Skeletal muscle satellite cell (primary cell): ENCODE data around the gene OR10G2. TPM values are rescaled to one million over a fixed set of nuclear protein-coding genes. Genes with fewer than 3 reads are reported as not detected.

Source experiments
- H3K27me3 ChIP-seq: 2 replicates; pipeline ENCODE4 v1.7.0; 2013; ENCODE audit warnings: low read length; ENCODE audit not compliant: control insufficient read depth, insufficient read depth
- H3K36me3 ChIP-seq: 2 replicates; pipeline ENCODE4 v1.7.0; 2013; ENCODE audit warnings: mild to moderate bottlenecking, control low read depth, low read length; ENCODE audit not compliant: insufficient read depth
- H3K4me1 ChIP-seq: 2 replicates; pipeline ENCODE4 v1.7.0; 2013; ENCODE audit warnings: low read length; ENCODE audit not compliant: control insufficient read depth, insufficient read depth
- H3K4me2 ChIP-seq: 2 replicates; pipeline ENCODE4 v1.7.0; 2013; ENCODE audit warnings: mild to moderate bottlenecking, low read length
- H3K4me3 ChIP-seq: 2 replicates; pipeline ENCODE4 v1.7.0; 2013; ENCODE audit warnings: low read length
- H3K9ac ChIP-seq: 2 replicates; pipeline ENCODE4 v1.7.0; 2013; ENCODE audit warnings: mild to moderate bottlenecking, low read depth, low read length, moderate library complexity
- H3K9me3 ChIP-seq: replicated peaks from 2 replicates; pipeline ENCODE4 v1.7.0; 2013; ENCODE audit warnings: mild to moderate bottlenecking, control low read depth, low read length
- total RNA-seq: library from RNA; depleted of rRNA; stranded (reverse); fragments of >200 nt; gene quantifications from 2 replicates; pipeline ENCODE4 v1.2.3, GENCODE V29; 2012; rRNA removed

Gene OR10G2
- total RNA-seq = not detected in 2 replicates

GRCh38 chr14:21634840-21635239 lies at the start of gene OR10G2:
Gene OR10G2, minus strand, starts transcription at chr14:21634940. Its CDS starts 98 bp downstream, at chr14:21634842.
- H3K9ac ChIP-seq = no peak within 1 kb of the TSS
- no peak within 1 kb of the TSS for H3K4me3 ChIP-seq
- no peaks in the 10 kb centered on the region for H3K4me1 ChIP-seq
- H3K36me3 ChIP-seq = no peaks in the 10 kb centered on the region
- no peaks in the 10 kb centered on the region for H3K27me3 ChIP-seq
- no peak within 1 kb of the TSS for H3K4me2 ChIP-seq
- H3K9me3 ChIP-seq = no peaks in the 10 kb centered on the region

GRCh38 chr14:21680072-21680471 lies 45.3 kb upstream of the OR10G2 start:
- H3K4me1 ChIP-seq = no peaks in the 10 kb centered on the region
- no peaks in the 10 kb centered on the region for H3K27me3 ChIP-seq

GRCh38 chr14:21675566-21675965 lies 40.8 kb upstream of the OR10G2 start:
- no peaks in the 10 kb centered on the region for H3K27me3 ChIP-seq
- no peaks in the 10 kb centered on the region for H3K4me1 ChIP-seq
- no peak overlapping the region for H3K9ac ChIP-seq
- no peak overlapping the region for H3K4me3 ChIP-seq
- no peaks in the 10 kb centered on the region for H3K36me3 ChIP-seq
- no peaks in the 10 kb centered on the region for H3K9me3 ChIP-seq
- H3K4me2 ChIP-seq = no peak overlapping the region

More at GRCh38 chr14:21680072-21680471, 45.3 kb upstream of the OR10G2 start:
- H3K4me3 ChIP-seq = no peak overlapping the region
- no peaks in the 10 kb centered on the region for H3K36me3 ChIP-seq
- H3K9ac ChIP-seq = no peak overlapping the region
- no peak overlapping the region for H3K4me2 ChIP-seq
- no peaks in the 10 kb centered on the region for H3K9me3 ChIP-seq

GRCh38 chr14:21673718-21674117 lies 39.0 kb upstream of the OR10G2 start, which contains the start of gene OR4E1:
Gene OR4E1, minus strand, starts transcription at chr14:21673818. Its CDS starts 2,883 bp downstream, at chr14:21670935.
- peaks cover 4% of the 10 kb centered on the region for H3K4me1 ChIP-seq
- no peak within 1 kb of the TSS for H3K4me2 ChIP-seq
- no peaks in the 10 kb centered on the region for H3K27me3 ChIP-seq
- H3K9me3 ChIP-seq = no peaks in the 10 kb centered on the region
- H3K36me3 ChIP-seq = no peaks in the 10 kb centered on the region
- no peak within 1 kb of the TSS for H3K9ac ChIP-seq
- no peak within 1 kb of the TSS for H3K4me3 ChIP-seq

- H3K36me3 ChIP-seq = no peaks in the 10 kb centered on the region
- no peak overlapping the region for H3K4me3 ChIP-seq
- no peak overlapping the region for H3K4me2 ChIP-seq
- H3K4me1 ChIP-seq = peaks cover 4% of the 10 kb centered on the region
- no peak overlapping the region for H3K9ac ChIP-seq
- no peaks in the 10 kb centered on the region for H3K27me3 ChIP-seq
- H3K9me3 ChIP-seq = no peaks in the 10 kb centered on the region
Observed at GRCh38 chr14:21672116-21672515, 37.4 kb upstream of the OR10G2 start.

- Histone ChIP-seq H3K9ac (no peak overlapping the region), H3K36me3 (no peaks in the 10 kb centered on the region), H3K4me3 (no peak overlapping the region), H3K4me2 (no peak overlapping the region), H3K4me1 (peaks cover 4% of the 10 kb centered on the region), H3K9me3 (no peaks in the 10 kb centered on the region), H3K27me3 (no peaks in the 10 kb centered on the region)
Observed at GRCh38 chr14:21671371-21671770, 36.6 kb upstream of the OR10G2 start.

- Histone ChIP-seq H3K4me3 (no peak overlapping the region), H3K4me2 (no peak overlapping the region), H3K9ac (no peak overlapping the region), H3K4me1 (peaks cover 4% of the 10 kb centered on the region), H3K27me3 (no peaks in the 10 kb centered on the region), H3K9me3 (no peaks in the 10 kb centered on the region), H3K36me3 (no peaks in the 10 kb centered on the region)
Observed at GRCh38 chr14:21669284-21669683, 34.5 kb upstream of the OR10G2 start.

- Histone ChIP-seq H3K9ac (no peak overlapping the region), H3K36me3 (no peaks in the 10 kb centered on the region), H3K27me3 (no peaks in the 10 kb centered on the region), H3K4me1 (peaks cover 4% of the 10 kb centered on the region), H3K4me3 (no peak overlapping the region), H3K9me3 (no peaks in the 10 kb centered on the region), H3K4me2 (no peak overlapping the region)
Observed at GRCh38 chr14:21668377-21668776, 33.6 kb upstream of the OR10G2 start.

- Histone ChIP-seq H3K27me3 (no peaks in the 10 kb centered on the region), H3K4me1 (no peaks in the 10 kb centered on the region), H3K36me3 (no peaks in the 10 kb centered on the region), H3K9me3 (no peaks in the 10 kb centered on the region), H3K4me3 (no peak overlapping the region), H3K4me2 (no peak overlapping the region), H3K9ac (no peak overlapping the region)
Observed at GRCh38 chr14:21656980-21657379, 22.2 kb upstream of the OR10G2 start.

- no peak overlapping the region for H3K4me3 ChIP-seq
- no peaks in the 10 kb centered on the region for H3K27me3 ChIP-seq
- H3K4me1 ChIP-seq = no peaks in the 10 kb centered on the region
- H3K9ac ChIP-seq = no peak overlapping the region
- no peaks in the 10 kb centered on the region for H3K9me3 ChIP-seq
- no peaks in the 10 kb centered on the region for H3K36me3 ChIP-seq
- H3K4me2 ChIP-seq = no peak overlapping the region
Observed at GRCh38 chr14:21654215-21654614, 19.5 kb upstream of the OR10G2 start.

GRCh38 chr14:21653331-21653885 lies 18.7 kb upstream of the OR10G2 start, which contains the start of gene OR4E2:
Gene OR4E2, plus strand, starts transcription at chr14:21653835. Its CDS starts 11,248 bp downstream, at chr14:21665083.
- no peaks in the 10 kb centered on the region for H3K36me3 ChIP-seq
- H3K9ac ChIP-seq = no peak within 1 kb of the TSS
- no peaks in the 10 kb centered on the region for H3K27me3 ChIP-seq
- no peak within 1 kb of the TSS for H3K4me3 ChIP-seq
- no peak within 1 kb of the TSS for H3K4me2 ChIP-seq
- no peaks in the 10 kb centered on the region for H3K9me3 ChIP-seq
- no peaks in the 10 kb centered on the region for H3K4me1 ChIP-seq

- H3K4me2 ChIP-seq = no peak overlapping the region
- H3K27me3 ChIP-seq = no peaks in the 10 kb centered on the region
- H3K9me3 ChIP-seq = no peaks in the 10 kb centered on the region
- no peak overlapping the region for H3K9ac ChIP-seq
- no peak overlapping the region for H3K4me3 ChIP-seq
- H3K4me1 ChIP-seq = no peaks in the 10 kb centered on the region
- no peaks in the 10 kb centered on the region for H3K36me3 ChIP-seq
Observed at GRCh38 chr14:21652209-21652808, 17.6 kb upstream of the OR10G2 start.
